GM11168 (cell line): ENCODE measurements around the gene POLD2.

ENCODE experiments used
- in situ Hi-C: fragments of 300-500 bp; cut with MboI; formaldehyde crosslinking; loops from one replicate; pipeline ENCODE4 v1.12.0; 2022; ENCODE audit warnings: low sequenced_read_pairs; ENCODE audit not compliant: unreplicated experiment

POLD2 gene

DNA sequence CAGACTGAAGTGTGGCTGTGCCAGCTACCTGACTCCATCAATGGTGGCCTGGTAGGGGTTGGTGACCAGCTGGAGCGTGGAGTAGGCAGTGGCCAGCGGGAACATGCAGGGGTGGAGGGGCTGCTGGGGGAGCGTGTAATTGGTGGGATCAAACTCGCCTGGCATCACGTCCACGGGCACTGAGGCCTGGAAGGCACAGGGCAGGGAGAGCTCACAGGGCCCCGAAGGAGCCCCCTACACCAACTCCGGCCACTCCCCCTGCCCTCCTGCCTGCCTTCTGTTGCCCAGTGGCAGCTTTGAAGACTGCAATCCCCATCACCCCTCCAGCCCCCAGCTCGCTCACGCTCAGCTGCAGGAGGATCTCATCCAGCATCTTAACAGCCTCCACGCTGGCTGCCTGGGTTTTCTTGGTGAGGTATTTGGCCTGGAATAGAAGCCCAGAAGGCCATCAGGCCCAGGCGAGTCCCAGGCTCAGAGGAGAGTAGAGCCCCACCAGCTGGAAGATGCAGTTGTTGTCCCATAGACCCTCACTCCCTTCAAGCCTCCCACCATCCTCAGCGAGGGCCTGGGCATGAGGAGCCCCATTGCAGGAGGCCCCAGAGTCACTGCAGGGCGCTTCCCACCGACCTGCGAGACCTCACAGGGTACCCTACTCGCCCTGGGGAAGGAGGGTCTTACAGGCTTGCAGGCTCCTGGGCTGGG, 7.1 kb downstream of the POLD2 start:
- in situ Hi-C loops, result no loop called here

DNA sequence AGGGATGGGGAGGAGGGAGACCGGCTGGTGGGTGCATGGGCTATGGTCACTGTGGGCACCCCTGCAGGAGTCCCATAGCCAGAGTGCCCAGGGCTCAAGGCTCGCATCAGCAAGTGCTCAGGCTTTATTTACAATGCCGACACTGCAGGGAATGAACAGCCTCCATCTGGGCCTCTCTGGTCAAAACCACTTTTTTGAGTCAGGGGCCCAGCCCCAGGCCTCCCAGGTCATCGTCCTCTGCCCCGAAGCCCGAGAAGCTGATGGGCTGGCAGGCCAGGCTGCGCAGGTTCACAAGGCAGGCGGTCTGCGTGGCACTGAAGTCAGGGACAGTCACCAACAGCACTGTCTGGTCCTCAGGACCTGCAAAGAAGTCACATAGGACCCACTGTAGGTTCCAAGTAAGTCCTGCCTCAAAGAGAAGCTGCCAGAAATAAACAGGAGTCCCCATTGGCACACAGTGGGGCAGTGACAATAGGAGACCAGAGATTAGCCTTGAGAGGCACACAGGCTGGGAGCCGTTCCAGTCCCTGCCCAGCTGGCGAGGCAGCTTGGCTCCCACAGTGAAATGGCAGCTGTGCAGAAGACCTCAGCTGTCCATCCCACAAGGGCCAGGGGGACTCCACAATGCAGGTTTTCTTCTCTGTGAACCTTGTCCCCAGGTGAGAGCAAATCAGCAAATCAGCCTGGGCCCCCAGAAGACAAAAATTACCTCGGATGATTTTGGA, 8.6 kb downstream of the POLD2 start:
- in situ Hi-C loops, result no loop called here

DNA sequence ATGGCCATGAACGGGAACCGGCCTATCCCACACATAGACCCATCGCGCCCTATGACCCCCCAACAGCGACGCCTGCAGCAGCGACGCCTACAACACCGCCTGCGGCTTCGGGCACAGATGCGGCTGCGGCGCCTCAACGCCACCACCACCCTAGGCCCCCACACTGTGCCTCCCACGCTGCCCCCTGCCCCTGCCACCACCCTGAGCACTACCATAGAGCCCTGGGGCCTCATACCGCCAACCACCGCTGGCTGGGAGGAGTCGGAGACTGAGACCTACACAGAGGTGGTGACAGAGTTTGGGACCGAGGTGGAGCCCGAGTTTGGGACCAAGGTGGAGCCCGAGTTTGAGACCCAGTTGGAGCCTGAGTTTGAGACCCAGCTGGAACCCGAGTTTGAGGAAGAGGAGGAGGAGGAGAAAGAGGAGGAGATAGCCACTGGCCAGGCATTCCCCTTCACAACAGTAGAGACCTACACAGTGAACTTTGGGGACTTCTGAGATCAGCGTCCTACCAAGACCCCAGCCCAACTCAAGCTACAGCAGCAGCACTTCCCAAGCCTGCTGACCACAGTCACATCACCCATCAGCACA, 9.5 kb downstream of the POLD2 start:
- in situ Hi-C loops, result no loop called here

DNA sequence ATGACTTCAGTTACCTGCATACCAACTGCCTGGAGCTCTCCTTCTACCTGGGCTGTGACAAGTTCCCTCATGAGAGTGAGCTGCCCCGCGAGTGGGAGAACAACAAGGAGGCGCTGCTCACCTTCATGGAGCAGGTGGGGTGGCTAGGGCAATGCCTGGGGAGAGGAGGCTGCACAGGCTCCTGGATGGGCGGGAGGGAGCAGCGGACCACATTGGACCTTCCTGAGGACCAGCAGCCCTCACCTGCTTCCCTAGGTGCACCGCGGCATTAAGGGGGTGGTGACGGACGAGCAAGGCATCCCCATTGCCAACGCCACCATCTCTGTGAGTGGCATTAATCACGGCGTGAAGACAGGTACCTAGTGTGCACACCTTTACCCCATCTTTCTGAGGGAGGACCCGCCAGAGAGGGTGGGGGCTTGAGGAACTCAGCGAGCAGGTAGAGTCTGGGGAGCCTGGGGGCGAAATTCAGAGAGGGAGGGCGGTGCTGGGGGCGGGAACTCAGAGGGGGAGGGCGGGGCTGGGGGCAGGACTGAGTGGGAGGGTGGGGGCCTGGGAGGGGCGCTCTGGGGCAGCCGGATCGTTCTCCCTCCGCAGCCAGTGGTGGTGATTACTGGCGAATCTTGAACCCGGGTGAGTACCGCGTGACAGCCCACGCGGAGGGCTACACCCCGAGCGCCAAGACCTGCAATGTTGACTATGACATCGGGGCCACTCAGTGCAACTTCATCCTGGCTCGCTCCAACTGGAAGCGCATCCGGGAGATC, 10.2 kb downstream of the POLD2 start:
- in situ Hi-C loops, result no loop called here

DNA sequence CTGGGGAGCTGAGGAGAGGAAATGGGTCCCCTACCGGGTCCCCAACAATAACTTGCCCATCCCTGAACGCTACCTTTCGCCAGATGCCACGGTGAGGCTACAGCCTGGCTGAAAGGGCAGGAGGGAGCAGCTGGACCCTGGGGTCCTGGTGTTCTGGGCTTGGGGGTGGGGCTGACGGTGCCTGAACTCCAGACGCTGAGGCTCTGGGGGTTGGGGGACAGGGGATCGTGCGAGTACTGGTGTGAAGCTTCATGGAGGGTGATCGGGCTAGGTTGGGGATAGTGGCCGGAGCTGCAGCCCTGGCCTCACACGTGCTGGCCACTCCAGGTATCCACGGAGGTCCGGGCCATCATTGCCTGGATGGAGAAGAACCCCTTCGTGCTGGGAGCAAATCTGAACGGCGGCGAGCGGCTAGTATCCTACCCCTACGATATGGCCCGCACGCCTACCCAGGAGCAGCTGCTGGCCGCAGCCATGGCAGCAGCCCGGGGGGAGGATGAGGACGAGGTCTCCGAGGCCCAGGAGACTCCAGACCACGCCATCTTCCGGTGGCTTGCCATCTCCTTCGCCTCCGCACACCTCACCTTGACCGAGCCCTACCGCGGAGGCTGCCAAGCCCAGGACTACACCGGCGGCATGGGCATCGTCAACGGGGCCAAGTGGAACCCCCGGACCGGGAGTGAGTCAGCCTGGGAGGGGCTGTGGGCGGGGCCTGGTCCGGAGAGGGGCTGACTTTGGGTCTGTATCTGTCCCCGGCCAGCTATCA, 10.9 kb downstream of the POLD2 start:
- in situ Hi-C loops, result no loop called here

DNA sequence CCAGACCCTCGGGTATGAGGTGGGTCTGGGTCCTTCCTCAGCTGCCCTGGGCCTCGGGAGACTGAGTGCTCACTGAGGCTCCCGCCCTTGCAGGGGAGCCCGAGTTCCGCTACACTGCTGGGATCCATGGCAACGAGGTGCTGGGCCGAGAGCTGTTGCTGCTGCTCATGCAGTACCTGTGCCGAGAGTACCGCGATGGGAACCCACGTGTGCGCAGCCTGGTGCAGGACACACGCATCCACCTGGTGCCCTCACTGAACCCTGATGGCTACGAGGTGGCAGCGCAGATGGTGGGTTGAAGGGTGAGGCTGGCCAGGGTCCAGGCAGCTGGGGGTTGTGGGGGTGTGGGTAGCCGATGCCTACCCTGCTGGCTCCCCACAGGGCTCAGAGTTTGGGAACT, 11.6 kb downstream of the POLD2 start:
- in situ Hi-C loops, result no loop called here

DNA sequence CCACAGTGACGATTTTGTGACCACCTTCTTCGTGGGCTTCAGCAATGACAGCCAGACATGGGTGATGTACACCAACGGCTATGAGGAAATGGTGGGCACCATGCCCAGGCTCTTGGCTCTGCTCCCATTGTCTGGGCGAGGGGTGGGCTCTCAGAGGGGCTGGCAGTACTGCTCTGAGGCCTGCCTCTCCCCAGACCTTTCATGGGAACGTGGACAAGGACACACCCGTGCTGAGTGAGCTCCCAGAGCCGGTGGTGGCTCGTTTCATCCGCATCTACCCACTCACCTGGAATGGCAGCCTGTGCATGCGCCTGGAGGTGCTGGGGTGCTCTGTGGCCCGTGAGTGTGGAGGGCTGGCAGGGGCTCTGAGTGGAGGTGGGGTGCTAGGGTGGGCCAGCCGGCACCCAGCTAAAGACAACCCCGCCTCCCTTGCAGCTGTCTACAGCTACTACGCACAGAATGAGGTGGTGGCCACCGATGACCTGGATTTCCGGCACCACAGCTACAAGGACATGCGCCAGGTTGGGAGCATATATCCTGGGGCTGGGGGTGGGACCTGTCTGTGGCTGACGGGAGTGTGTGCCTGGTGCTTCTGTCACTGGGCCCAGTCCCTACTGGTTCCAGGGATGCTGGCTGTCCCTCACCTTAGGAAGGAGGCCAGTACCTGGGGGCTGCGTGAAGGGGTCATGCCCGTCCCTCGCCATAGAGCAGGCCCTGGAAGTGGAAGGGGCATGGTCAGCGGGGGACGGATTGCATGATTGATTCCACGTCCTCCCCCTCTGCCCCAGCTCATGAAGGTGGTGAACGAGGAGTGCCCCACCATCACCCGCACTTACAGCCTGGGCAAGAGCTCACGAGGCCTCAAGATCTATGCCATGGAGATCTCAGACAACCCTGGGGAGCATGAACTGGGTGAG, 12.4 kb downstream of the POLD2 start:
- in situ Hi-C loops, result no loop called here

DNA sequence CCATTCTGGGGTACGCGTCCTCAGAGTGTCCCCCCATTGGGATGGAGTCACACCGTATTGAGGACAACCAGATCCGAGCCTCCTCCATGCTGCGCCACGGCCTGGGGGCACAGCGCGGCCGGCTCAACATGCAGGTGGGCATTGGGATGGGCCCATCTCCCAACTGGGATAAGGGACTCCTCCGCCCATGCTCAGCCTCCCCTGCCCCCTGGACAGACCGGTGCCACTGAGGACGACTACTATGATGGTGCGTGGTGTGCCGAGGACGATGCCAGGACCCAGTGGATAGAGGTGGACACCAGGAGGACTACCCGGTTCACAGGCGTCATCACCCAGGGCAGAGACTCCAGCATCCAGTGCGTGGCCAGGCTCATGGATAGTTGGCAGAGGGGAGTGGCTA, 13.4 kb downstream of the POLD2 start:
- in situ Hi-C loops, result no loop called here

DNA sequence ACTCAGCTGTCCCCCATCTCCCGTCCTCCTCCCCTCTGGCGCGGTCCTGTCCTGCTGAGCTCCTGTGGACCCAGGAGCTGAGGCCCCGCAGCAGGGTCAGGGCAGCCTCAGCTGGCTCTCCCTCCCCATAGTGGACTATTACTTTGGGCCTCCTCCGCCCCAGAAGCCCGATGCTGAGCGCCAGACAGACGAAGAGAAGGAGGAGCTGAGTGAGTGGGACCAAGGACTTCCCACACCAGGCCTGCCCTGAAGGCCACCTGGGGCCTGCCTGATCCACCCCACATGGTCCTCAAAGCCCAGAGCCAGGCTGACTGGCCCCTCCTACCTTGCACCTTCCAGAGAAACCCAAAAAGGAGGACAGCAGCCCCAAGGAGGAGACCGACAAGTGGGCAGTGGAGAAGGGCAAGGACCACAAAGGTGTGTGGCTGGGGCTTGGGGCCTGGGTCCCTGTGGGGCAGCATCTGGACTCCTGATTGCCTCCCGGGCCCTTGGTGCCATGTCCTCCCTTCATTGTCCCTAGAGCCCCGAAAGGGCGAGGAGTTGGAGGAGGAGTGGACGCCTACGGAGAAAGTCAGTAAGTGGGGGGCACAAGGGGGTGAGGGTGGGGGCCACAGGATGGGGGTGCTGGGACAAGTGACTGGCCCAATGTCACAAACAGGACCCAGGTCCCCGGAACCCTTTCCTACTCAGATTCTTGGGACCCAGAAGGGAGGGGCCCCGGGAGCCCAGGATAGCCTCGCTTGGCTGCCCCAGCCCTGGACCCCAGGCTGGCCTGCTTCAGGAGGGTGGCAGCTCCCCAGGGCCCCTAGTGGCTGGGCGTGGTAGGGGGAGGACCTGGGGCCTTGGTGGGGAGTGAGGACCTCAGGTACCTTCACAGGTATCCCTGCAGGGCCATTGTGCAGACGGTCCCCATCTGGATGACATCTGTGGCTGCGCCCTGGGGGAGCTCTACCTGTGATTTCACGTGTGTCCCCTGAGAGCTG, 14.3 kb downstream of the POLD2 start:
- in situ Hi-C loops, result no loop called here

DNA sequence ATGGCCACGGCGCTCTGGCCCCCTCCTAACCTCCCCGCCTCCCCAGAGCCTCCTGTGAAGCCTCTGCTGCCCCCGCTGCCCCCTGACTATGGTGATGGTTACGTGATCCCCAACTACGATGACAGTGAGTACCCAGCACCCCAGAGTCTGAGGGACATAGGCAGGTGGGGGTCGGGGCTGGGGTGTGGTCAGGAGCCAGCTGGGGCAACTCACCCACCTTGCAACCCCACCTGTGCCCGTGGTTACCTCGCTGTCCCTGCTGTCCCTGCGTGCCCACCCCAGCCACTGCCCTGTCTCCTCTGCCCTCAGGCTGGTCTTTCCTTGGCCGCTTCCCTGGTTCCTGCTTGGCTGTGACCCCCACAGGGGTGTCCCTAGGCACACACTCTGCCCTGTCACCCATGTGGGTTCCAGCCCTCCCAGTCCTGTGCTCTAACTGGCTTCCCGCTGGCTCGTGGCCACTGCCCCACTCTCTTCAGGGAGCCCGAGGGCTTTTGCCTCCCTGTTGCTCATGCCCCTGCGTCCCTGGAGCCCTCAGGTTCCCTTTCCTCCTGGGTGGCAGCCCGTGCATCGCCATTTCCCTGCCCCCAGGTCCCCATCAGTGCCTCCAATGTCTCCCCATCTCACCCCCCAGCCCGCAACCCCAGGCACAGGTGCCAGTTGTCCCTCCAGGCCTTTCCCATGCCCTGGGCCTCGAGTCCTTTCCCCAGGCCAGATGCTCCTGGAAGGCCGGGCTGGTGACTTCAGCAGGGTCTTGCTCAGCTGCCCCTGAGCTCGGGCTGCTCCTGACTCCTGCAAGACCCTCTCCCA, 15.2 kb downstream of the POLD2 start:
- in situ Hi-C loops, result no loop called here

DNA sequence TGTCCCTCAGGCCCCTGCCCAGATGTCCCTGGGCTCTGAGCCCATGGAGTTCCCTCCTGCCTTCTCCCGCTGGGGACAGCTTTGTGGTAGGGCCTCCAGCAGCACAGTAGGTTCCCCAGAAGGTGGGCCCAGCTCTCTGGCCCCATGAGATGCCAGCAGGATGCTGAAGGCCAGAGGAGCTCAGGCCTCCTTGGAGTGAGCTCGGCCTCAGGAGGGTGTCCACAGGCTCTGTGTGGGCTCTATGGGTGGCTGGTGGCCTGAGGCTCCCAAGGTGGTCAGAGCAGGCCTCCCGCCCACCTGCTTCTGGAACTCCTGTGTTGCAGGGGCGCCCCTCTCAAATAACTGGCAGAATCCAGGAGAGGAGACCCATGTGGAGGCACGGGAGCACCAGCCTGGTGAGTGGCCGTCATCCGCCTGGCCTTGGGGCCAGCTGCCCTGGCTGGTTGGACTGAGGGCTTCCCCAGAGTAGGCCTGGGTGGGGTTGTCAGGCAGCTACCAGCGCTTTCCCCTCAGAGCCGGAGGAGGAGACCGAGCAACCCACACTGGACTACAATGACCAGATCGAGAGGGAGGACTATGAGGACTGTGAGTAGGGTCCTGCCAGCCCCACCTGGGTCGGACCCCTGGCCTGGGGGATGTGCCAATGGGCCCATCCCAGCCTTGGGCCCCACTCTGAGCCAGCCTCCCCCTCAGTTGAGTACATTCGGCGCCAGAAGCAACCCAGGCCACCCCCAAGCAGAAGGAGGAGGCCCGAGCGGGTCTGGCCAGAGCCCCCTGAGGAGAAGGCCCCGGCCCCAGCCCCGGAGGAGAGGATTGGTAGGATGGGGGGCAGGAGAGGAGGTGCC, 16.0 kb downstream of the POLD2 start:
- in situ Hi-C loops, result no loop called here

DNA sequence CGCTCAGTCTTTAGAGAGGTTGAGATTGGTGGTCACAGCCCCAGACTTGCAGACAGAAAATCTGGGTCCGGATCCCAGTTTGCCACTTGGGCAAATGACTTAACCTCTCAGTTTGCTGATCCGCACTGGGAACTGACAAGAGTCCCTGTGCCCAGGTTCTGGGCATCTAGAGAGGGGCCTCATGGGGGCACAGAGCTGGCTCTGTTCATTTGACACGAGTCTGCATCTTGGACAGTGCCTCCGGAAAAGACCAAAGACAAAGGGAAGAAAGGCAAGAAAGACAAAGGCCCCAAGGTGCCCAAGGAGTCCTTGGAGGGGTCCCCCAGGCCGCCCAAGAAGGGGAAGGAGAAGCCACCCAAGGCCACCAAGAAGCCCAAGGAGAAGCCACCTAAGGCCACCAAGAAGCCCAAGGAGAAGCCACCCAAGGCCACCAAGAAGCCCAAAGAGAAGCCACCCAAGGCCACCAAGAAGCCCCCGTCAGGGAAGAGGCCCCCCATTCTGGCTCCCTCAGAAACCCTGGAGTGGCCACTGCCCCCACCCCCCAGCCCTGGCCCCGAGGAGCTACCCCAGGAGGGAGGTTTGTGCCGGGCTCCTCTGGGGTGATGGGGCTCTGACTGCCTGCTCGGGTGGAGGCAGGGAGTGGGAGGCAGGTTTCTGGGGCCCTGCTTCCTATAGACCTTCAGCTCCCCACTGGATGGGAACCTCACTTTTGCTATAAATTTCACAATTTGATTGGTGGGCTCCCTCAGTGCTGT, 16.9 kb downstream of the POLD2 start:
- in situ Hi-C loops, result no loop called here

DNA sequence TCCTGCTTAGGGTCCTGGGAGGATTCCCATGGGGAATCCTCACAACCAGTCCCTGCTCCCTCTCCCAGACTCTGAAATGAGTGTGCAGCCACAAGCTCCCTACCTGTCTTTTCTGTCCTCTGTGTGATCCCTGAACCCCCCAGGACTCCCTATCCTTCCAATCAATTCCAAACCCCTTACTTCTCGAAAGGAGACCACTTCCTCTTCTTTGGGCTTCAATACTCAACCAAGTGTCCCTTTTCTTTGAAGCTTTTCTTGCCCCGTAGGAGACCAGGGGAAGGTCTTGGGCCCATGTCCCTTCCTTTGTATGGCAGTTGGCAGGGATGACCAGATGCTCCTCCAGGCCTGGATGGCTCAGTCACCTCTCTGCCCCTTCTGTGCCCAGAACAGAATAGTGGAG, 17.5 kb downstream of the POLD2 start:
- in situ Hi-C loops, result no loop called here

DNA sequence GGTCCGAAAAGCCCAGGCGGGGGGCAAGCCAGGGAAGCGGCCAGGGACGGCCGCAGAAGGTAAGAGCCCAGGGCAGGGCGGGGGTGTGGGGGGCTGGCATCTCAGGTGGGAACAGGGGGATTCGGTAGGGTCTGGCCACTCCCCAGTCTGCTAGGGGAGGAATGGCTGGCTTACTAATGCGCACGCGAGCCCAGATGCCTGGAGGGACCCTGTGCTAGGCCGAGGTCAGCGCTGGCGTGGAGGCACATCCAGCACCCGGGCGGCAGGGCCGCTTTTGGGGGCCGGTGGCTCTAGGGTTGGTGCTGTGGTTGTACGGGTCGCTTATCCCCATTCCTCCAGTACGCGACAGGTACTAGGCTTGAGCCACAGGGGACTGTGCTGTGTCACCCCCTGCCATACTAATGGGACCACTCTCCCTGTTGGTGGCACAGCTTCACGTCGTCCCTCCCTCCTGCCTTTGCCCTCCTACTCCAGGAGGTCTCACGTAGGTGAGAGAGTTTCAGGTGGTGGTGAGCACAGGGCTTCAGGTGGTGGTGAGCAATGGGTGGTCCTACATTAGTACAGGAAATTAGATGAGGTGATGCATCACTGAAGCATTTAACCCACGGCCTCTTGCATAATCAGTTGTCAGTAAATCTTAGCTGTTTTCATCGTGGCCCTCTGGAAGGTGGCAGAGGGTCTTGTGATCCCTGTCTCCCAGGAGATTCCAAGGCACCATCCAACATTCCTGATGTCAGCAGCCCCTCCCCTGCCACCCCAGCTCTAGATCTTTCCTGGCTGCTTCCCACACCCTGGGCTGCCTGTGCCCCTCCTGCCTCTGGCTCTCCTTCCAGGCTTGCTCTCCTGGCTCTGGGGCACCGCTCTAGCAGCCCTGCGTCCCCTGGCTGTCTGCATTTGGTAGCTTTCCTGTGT, 18.2 kb downstream of the POLD2 start:
- in situ Hi-C loops, result no loop called here
